OCI-LY7 (cell line): ENCODE measurements around the gene NFIX. TPM values are rescaled to one million over a fixed set of nuclear protein-coding genes. Genes with fewer than 3 reads are reported as not detected.

ENCODE experiments used
- BruUV-seq: library from RNA; stranded (reverse); fragments of 400-500 nt; replicated peaks from 2 replicates; lab custom pipeline; 2021; lab: Mats Ljungman, UMichigan
- CTCF ChIA-PET: fragments of 300-600 bp; sonication (Branson Sonifier 250); formaldehyde crosslinking; loops from one replicate; lab custom pipeline; 2022; ENCODE audit warnings: antibody characterized with exemption; ENCODE audit not compliant: unreplicated experiment; lab: Charles Lee
- POLR2A ChIA-PET: fragments of 300-600 bp; sonication (Branson Sonifier 250); formaldehyde crosslinking; loops from one replicate; lab custom pipeline; 2022; ENCODE audit warnings: antibody characterized with exemption; lab: Charles Lee
- DNase-seq: peaks from one replicate; pipeline ENCODE4 v3.0.0-alpha.2; 2015; ENCODE audit warnings: low spot score
- H2AFZ ChIP-seq: fragments of 200-600 bp; sonication (generic), shearing (Covaris generic); 2 replicates; pipeline ENCODE4 v1.6.1; 2014; ENCODE audit warnings: mild to moderate bottlenecking, antibody characterized with exemption, low read length, moderate library complexity
- H3K27ac ChIP-seq: fragments of 200-600 bp; sonication (generic); 2 replicates; pipeline ENCODE4 v1.5.1; 2014; ENCODE audit warnings: mixed run types, low read depth, mild to moderate bottlenecking, moderate library complexity, low read length, inconsistent platforms; ENCODE audit not compliant: poor library complexity, severe bottlenecking
- H3K36me3 ChIP-seq: fragments of 200-600 bp; sonication (generic); 2 replicates; pipeline ENCODE4 v1.6.1; 2014; ENCODE audit warnings: mild to moderate bottlenecking, antibody characterized with exemption, low read length, moderate library complexity, mixed read lengths; ENCODE audit not compliant: insufficient read depth
- H3K4me1 ChIP-seq: fragments of 200-600 bp; sonication (generic); 2 replicates; pipeline ENCODE4 v1.5.1; 2014; ENCODE audit warnings: mild to moderate bottlenecking, low read length; ENCODE audit not compliant: insufficient read depth, poor library complexity, severe bottlenecking
- H3K4me2 ChIP-seq: fragments of 200-600 bp; sonication (generic); 2 replicates; pipeline ENCODE4 v1.6.1; 2014; ENCODE audit warnings: mild to moderate bottlenecking, low read length
- H3K4me3 ChIP-seq: fragments of 200-600 bp; sonication (generic); 2 replicates; pipeline ENCODE4 v1.5.1; 2014; ENCODE audit warnings: mild to moderate bottlenecking, low read depth, low read length; ENCODE audit not compliant: poor library complexity, severe bottlenecking
- H3K79me2 ChIP-seq: fragments of 200-600 bp; sonication (generic); 2 replicates; pipeline ENCODE4 v1.6.1; 2016; ENCODE audit warnings: low read depth, mild to moderate bottlenecking, low read length, moderate library complexity, mixed read lengths; ENCODE audit not compliant: insufficient read depth
- H3K9me2 ChIP-seq: fragments of 200-600 bp; sonication (generic); 2 replicates; pipeline ENCODE4 v1.6.1; 2016; ENCODE audit warnings: mild to moderate bottlenecking, low read length, mixed read lengths; ENCODE audit not compliant: insufficient read depth
- H3K9me3 ChIP-seq: fragments of 200-600 bp; sonication (generic); 2 replicates; pipeline ENCODE4 v1.6.1; 2014; ENCODE audit warnings: mild to moderate bottlenecking, mixed run types, low read length, mixed read lengths
- H4K20me1 ChIP-seq: fragments of 200-600 bp; sonication (generic); 2 replicates; pipeline ENCODE4 v1.6.1; 2014; ENCODE audit warnings: mild to moderate bottlenecking, antibody characterized with exemption, low read length, moderate library complexity, mixed read lengths; ENCODE audit not compliant: insufficient read depth
- CTCF ChIP-seq: fragments of 200-600 bp; sonication (generic); conservative IDR thresholded peaks from 2 replicates; pipeline ENCODE4 v1.5.1; 2014; ENCODE audit warnings: mild to moderate bottlenecking, antibody characterized with exemption, low read length, moderate library complexity, mixed read lengths
- EZH2phosphoT487 ChIP-seq: fragments of 200-600 bp; sonication (generic); IDR thresholded peaks from 2 replicates; pipeline ENCODE4 v1.6.1; 2018; ENCODE audit warnings: low read depth, borderline replicate concordance, mild to moderate bottlenecking, mixed run types, antibody characterized with exemption, low read length, moderate library complexity, mixed read lengths
- intact Hi-C: fragments of 100-400 bp; cut with micrococcal nuclease; formaldehyde crosslinking; loops from one replicate; pipeline ENCODE4 v1.10.0; 2022; ENCODE audit not compliant: unreplicated experiment
- total RNA-seq, 2 experiments: library from RNA; depleted of rRNA in 1 of 2; stranded (reverse); fragments of >200 nt in 1 of 2; shearing (Covaris generic) in 1 of 2; gene quantifications; 2 replicates each; pipeline ENCODE4 v1.2.3, GENCODE V29; 2014 to 2022

The NFIX gene
- total RNA-seq, 2 experiments from 2014 or later: 0.16 to 0.72 TPM

GRCh38 chr19:13094771-13095392 is 99.6 kb downstream of the NFIX start:
- TF ChIP-seq CTCF (no peak), EZH2phosphoT487 (no peak)
- no peaks in the 10 kb centered on the region for H3K9me3 ChIP-seq
- H3K36me3 ChIP-seq: peaks cover 11% of the 10 kb centered on the region
- H3K4me1 ChIP-seq: peaks cover 55% of the 10 kb centered on the region
- ChIA-PET POLR2A (interaction anchor here (0.8 to 1.5 kb wide), 2 partner anchors 9 to 118 kb away, joined by 3 to 8 read pairs; no protein-coding TSS in a partner anchor), CTCF (interaction anchor here (0.8 to 1.6 kb wide), 4 partner anchors 57 to 130 kb away, joined by 3 to 13 read pairs (median 10); no protein-coding TSS in a partner anchor)
- DNase-seq: peak; percentile 46
- H3K27ac ChIP-seq: no peak overlapping the region
- intact Hi-C loops: loop anchor here (2.0 to 5.0 kb wide), 2 partner anchors 34 to 63 kb away; no protein-coding TSS in a partner anchor
- H3K9me2 ChIP-seq: no peaks in the 10 kb centered on the region
- H4K20me1 ChIP-seq: no peaks in the 10 kb centered on the region
- H3K4me3 ChIP-seq: peak overlapping the region; percentile 48
- H2AFZ ChIP-seq: peak overlapping the region; percentile 20; the same call in 1 of the 2 replicates
- no TSS peak for BruUV-seq
- no peaks in the 10 kb centered on the region for H3K79me2 ChIP-seq
- H3K4me2 ChIP-seq: peak overlapping the region; percentile 80

GRCh38 chr19:13095393-13095784 is 100.1 kb downstream of the NFIX start:
- Histone ChIP-seq H3K9me3 (no peaks in the 10 kb centered on the region), H2AFZ (peak overlapping the region; percentile 20; the same call in 1 of the 2 replicates), H3K4me3 (peak overlapping the region; percentile 48), H3K4me1 (peaks cover 60% of the 10 kb centered on the region), H3K9me2 (no peaks in the 10 kb centered on the region), H4K20me1 (no peaks in the 10 kb centered on the region), H3K36me3 (peaks cover 16% of the 10 kb centered on the region), H3K4me2 (peak overlapping the region; percentile 80), H3K79me2 (no peaks in the 10 kb centered on the region), H3K27ac (peak overlapping the region; percentile 5)
- BruUV-seq: no TSS peak
- CTCF ChIA-PET: interaction anchor here (1.4 kb wide), 1 partner anchor 129 kb away, joined by 13 read pairs; no protein-coding TSS in a partner anchor
- intact Hi-C loops: loop anchor here (2.0 kb wide), 1 partner anchor 35 kb away; no protein-coding TSS in a partner anchor
- peak; percentile 62 for DNase-seq
- no peak for TF ChIP-seq EZH2phosphoT487
- no peak for TF ChIP-seq CTCF
- POLR2A ChIA-PET: interaction anchor here (0.6 to 1.5 kb wide), 4 partner anchors 9 to 119 kb away, joined by 3 to 8 read pairs (median 3); no protein-coding TSS in a partner anchor
